ENCODE measurements around the gene RIT2.

Gene RIT2

DNA sequence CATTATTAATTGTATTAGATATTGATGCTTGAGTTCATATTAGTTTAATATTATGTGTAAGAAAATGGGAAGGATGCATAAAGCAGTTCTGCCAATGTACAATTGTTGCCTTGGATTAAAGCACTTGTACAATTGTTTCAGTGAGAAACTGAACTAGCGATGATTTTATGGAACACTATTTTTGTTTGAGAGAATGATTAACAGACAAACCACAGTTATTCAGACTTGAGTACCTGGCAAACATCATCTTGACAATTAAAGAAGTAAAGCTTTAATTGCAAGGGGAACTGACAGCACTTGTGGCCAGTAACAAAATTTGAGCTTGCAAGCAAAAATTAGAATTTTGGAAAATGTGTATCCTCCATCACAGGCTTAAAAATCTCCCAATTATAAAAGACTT, 214.3 kb downstream of the RIT2 start:
- no peaks in the 10 kb centered on the region for H3K36me3 ChIP-seq (ENCODE audit: insufficient read depth)
- H3K4me1 ChIP-seq (ENCODE audit: low read depth, poor library complexity, severe bottlenecking): no peaks in the 10 kb centered on the region
- H3K4me2 ChIP-seq: no peak overlapping the region
- H3K9ac ChIP-seq: no peak overlapping the region
- TF ChIP-seq, protein P1, sequence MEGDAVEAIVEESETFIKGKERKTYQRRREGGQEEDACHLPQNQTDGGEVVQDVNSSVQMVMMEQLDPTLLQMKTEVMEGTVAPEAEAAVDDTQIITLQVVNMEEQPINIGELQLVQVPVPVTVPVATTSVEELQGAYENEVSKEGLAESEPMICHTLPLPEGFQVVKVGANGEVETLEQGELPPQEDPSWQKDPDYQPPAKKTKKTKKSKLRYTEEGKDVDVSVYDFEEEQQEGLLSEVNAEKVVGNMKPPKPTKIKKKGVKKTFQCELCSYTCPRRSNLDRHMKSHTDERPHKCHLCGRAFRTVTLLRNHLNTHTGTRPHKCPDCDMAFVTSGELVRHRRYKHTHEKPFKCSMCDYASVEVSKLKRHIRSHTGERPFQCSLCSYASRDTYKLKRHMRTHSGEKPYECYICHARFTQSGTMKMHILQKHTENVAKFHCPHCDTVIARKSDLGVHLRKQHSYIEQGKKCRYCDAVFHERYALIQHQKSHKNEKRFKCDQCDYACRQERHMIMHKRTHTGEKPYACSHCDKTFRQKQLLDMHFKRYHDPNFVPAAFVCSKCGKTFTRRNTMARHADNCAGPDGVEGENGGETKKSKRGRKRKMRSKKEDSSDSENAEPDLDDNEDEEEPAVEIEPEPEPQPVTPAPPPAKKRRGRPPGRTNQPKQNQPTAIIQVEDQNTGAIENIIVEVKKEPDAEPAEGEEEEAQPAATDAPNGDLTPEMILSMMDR (conservative IDR thresholded peaks at IDR 0.05; ENCODE audit: low read depth, low read length): no peak
- no peak overlapping the region for H3K4me3 ChIP-seq (IDR thresholded peaks at IDR 0.05; ENCODE audit: insufficient read depth, low read depth, low read length)
- H3K79me2 ChIP-seq (ENCODE audit: insufficient read depth, low read depth): no peaks in the 10 kb centered on the region
- H4K20me1 ChIP-seq (ENCODE audit: insufficient read depth): no peaks in the 10 kb centered on the region
- H3K27ac ChIP-seq: no peak overlapping the region
- no peaks in the 10 kb centered on the region for H3K27me3 ChIP-seq (ENCODE audit: insufficient read depth, low read depth)
- H2AFZ ChIP-seq (ENCODE audit: low read depth): no peak overlapping the region

DNA sequence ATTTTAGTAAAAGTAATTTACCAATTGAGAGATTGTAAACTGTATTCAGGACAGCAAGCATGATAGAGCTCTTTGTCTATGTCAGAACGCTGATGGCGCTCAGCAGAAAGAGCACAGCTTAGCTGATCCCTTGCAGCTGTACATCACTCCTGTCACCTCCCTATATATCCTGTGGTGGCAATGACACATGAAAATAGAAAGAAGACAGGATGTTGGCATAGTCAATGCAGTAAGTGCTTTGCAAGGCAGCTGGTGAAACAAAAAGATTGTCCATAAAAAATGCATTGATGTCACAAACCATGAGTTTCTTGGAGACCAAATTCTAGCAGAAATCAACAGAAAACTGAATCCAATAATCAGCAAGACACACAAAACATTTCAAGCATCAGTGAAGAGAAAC, 221.5 kb downstream of the RIT2 start:
- TF ChIP-seq, protein P1 (conservative IDR thresholded peaks at IDR 0.05; ENCODE audit: low read depth, low read length): no peak
- no peaks in the 10 kb centered on the region for H3K36me3 ChIP-seq (ENCODE audit: insufficient read depth)
- H3K79me2 ChIP-seq (ENCODE audit: insufficient read depth, low read depth): no peaks in the 10 kb centered on the region
- no peak overlapping the region for H3K4me2 ChIP-seq
- H3K9ac ChIP-seq: no peak overlapping the region
- no peak overlapping the region for H3K27ac ChIP-seq
- no peaks in the 10 kb centered on the region for H3K27me3 ChIP-seq (ENCODE audit: insufficient read depth, low read depth)
- H3K4me1 ChIP-seq (ENCODE audit: low read depth, poor library complexity, severe bottlenecking): no peaks in the 10 kb centered on the region
- no peak overlapping the region for H2AFZ ChIP-seq (ENCODE audit: low read depth)
- H3K4me3 ChIP-seq (IDR thresholded peaks at IDR 0.05; ENCODE audit: insufficient read depth, low read depth, low read length): no peak overlapping the region
- H4K20me1 ChIP-seq (ENCODE audit: insufficient read depth): no peaks in the 10 kb centered on the region

DNA sequence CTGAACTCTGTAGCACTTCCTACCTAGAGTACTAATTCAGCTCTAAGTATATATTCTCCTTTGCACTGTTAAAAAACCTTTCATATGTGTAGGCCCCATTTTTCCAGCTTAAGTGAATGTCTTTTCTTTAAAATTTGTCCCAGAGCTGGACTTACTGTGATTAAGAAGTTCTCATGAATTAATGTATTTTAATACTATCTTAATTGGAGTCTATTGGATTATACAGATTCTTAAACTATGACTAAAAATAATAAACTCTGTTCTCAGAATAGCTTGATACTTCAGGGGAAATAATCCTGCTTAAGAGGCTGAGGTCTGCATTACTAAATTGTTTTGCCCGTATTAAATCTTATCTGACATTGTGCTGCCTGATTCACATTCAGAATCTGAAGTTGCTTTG, 223.3 kb downstream of the RIT2 start:
- H3K9ac ChIP-seq: no peak overlapping the region
- no peaks in the 10 kb centered on the region for H3K79me2 ChIP-seq (ENCODE audit: insufficient read depth, low read depth)
- TF ChIP-seq, protein P1 (conservative IDR thresholded peaks at IDR 0.05; ENCODE audit: low read depth, low read length): no peak

DNA sequence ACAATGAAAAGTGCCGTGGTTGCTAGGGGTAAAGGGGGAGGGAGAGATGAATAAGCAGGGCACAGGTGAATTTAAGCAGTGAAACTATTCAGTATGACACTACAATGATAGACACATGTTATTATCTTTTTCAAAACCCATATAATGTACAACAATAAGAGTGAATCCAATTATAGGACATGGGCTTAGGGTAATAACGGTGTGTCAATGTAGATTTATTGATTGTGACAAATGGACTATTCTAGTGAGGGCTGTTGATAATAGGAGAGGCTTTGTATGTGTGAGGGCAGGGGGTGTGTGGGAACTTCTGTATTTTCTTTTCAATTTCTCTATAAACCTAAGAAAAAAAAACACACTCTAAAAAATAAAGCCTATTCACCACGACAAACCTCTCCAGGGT, 223.8 kb downstream of the RIT2 start:
- Histone ChIP-seq H3K36me3 (ENCODE audit: insufficient read depth) (no peaks in the 10 kb centered on the region), H3K4me1 (ENCODE audit: low read depth, poor library complexity, severe bottlenecking) (no peaks in the 10 kb centered on the region), H3K4me3 (IDR thresholded peaks at IDR 0.05; ENCODE audit: insufficient read depth, low read depth, low read length) (no peak overlapping the region), H2AFZ (ENCODE audit: low read depth) (no peak overlapping the region), H3K79me2 (ENCODE audit: insufficient read depth, low read depth) (no peaks in the 10 kb centered on the region), H3K9ac (no peak overlapping the region), H4K20me1 (ENCODE audit: insufficient read depth) (no peaks in the 10 kb centered on the region), H3K27ac (no peak overlapping the region), H3K4me2 (no peak overlapping the region), H3K27me3 (ENCODE audit: insufficient read depth, low read depth) (no peaks in the 10 kb centered on the region)
- TF ChIP-seq, protein P1 (conservative IDR thresholded peaks at IDR 0.05; ENCODE audit: low read depth, low read length): no peak

More for the DNA sequence above, 223.3 kb downstream of the RIT2 start:
- no peak overlapping the region for H3K4me2 ChIP-seq
- H2AFZ ChIP-seq (ENCODE audit: low read depth): no peak overlapping the region
- H3K4me1 ChIP-seq (ENCODE audit: low read depth, poor library complexity, severe bottlenecking): no peaks in the 10 kb centered on the region
- no peaks in the 10 kb centered on the region for H3K27me3 ChIP-seq (ENCODE audit: insufficient read depth, low read depth)
- no peaks in the 10 kb centered on the region for H3K36me3 ChIP-seq (ENCODE audit: insufficient read depth)
- H4K20me1 ChIP-seq (ENCODE audit: insufficient read depth): no peaks in the 10 kb centered on the region
- H3K4me3 ChIP-seq (IDR thresholded peaks at IDR 0.05; ENCODE audit: insufficient read depth, low read depth, low read length): no peak overlapping the region
- no peak overlapping the region for H3K27ac ChIP-seq

Data from KMS-11 (cell line).